ENCODE results near the gene KLHL29.

GRCh38 chr2:23478087-23478932 lies 93.3 kb downstream of the KLHL29 start:
- no peak for TF ChIP-seq CTCF (IDR thresholded peaks at IDR 0.05; ENCODE audit: low read depth, low read length)
- TF ChIP-seq MAX (IDR thresholded peaks at IDR 0.05; ENCODE audit: low read depth, low read length) = no peak
- TF ChIP-seq POLR2A (IDR thresholded peaks at IDR 0.05; ENCODE audit: extremely low read depth, insufficient read length) = no peak
- TF ChIP-seq MYC (IDR thresholded peaks at IDR 0.05; ENCODE audit: low read depth, low read length) = no peak

All from NB4 (cell line).